GM21390 (cell line): Measurements from ENCODE around the gene MAPKAPK5.
"Not testable (repeated sequence)": the region's sequence is repeated elsewhere in the genome, so short reads cannot be mapped to it uniquely, and the experiment has no call there.

Experiments used
- ATAC-seq: cut with Tn5 transposase; IDR thresholded peaks from one replicate; pipeline ENCODE4 v1.9.1; 2021; ENCODE audit not compliant: unreplicated experiment

Gene MAPKAPK5

GRCh38 chr12:111873113-111873512 is 31.1 kb downstream of the MAPKAPK5 start:
- no peak for ATAC-seq

- no peak for ATAC-seq
Observed at GRCh38 chr12:111881716-111882115, 39.7 kb downstream of the MAPKAPK5 start.

GRCh38 chr12:111886662-111887545 is 44.9 kb downstream of the MAPKAPK5 start:
- no peak for ATAC-seq

GRCh38 chr12:111887926-111888745 is 46.1 kb downstream of the MAPKAPK5 start:
- no peak for ATAC-seq

GRCh38 chr12:111893287-111893686 is 51.3 kb downstream of the MAPKAPK5 start:
- no peak for ATAC-seq

GRCh38 chr12:111894556-111894955 is 52.5 kb downstream of the MAPKAPK5 start:
- no peak for ATAC-seq

GRCh38 chr12:111901182-111901581 is 59.2 kb downstream of the MAPKAPK5 start:
- ATAC-seq: no peak

- no peak for ATAC-seq
Observed at GRCh38 chr12:111904446-111904975, 62.5 kb downstream of the MAPKAPK5 start.

GRCh38 chr12:111905502-111905901 is 63.5 kb downstream of the MAPKAPK5 start:
- ATAC-seq: no peak

GRCh38 chr12:111907740-111908139 is 65.7 kb downstream of the MAPKAPK5 start:
- ATAC-seq: no peak

- no peak for ATAC-seq
Observed at GRCh38 chr12:111925171-111925570, 83.1 kb downstream of the MAPKAPK5 start.

GRCh38 chr12:111926631-111927030 is 84.6 kb downstream of the MAPKAPK5 start:
- ATAC-seq: no peak

GRCh38 chr12:111927346-111927745 is 85.3 kb downstream of the MAPKAPK5 start:
- no peak for ATAC-seq

- ATAC-seq: no peak
Observed at GRCh38 chr12:111932241-111932640, 90.2 kb downstream of the MAPKAPK5 start.

GRCh38 chr12:111936869-111937268 is 94.8 kb downstream of the MAPKAPK5 start:
- ATAC-seq: no peak

- ATAC-seq: no peak
Observed at GRCh38 chr12:111937429-111937828, 95.4 kb downstream of the MAPKAPK5 start.

- no peak for ATAC-seq
Observed at GRCh38 chr12:111942557-111942956, 100.5 kb downstream of the MAPKAPK5 start.

- ATAC-seq: no peak
Observed at GRCh38 chr12:111943929-111944328, 101.9 kb downstream of the MAPKAPK5 start.

GRCh38 chr12:111950961-111951676 is 109.1 kb downstream of the MAPKAPK5 start:
- ATAC-seq: not testable (repeated sequence)
